ENCODE data around the gene CYP2U1.

Gene CYP2U1

DNA sequence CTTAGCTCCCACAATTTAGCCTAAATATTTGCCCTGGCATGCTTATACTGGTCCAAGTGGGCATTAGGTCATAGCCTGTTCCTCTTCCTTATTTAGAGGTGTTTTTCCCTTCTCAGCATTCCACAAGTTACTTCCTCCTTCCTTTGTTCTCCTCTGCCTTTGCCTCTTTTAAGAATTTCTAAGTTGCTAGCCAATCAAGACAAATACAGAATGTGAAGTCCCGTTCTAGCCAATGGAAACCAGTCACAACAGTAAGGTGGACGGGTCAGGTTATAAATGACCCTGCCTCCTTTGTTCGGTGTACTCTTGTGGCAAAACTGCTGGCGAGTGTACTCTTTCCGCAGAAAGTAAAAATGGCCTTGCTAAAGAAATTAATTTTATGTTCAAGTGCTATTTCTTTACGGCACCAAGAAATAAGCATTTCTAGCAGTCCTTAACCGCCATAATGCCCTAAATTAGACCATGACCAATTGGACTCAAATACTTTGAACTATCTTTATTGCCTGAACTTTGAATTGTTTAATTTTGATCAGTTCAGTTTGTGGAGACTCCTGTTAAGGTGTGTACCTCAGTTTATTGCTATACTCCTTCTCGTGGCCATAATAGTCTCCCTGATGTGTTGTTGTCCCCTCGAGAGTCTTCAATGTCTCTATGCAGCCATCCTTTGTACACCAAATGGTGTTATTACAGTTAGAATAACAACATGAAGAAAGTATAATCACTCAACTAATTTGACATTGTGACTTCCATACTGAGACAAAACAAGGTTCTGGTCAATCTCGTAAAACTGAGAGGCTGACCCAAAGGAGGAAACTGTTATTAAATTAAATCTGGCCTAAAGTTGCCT, 56.8 kb downstream of the CYP2U1 start:
- Histone ChIP-seq H3K79me2 (no peaks in the 10 kb centered on the region), H2AFZ (no peak overlapping the region), H3K27me3 (ENCODE audit: control insufficient read depth, insufficient read depth, low read length) (no peaks in the 10 kb centered on the region), H3K27ac (no peak overlapping the region), H3K4me2 (ENCODE audit: low read length) (no peak overlapping the region), H3K4me1 (no peaks in the 10 kb centered on the region), H3K36me3 (ENCODE audit: control insufficient read depth, insufficient read depth, low read length) (no peaks in the 10 kb centered on the region), H3K9ac (no peak overlapping the region), H3K9me3 (ENCODE audit: control insufficient read depth, low read length) (no peaks in the 10 kb centered on the region), H3K4me3 (ENCODE audit: low read depth, low read length) (no peak overlapping the region)
- TF ChIP-seq, protein P1, sequence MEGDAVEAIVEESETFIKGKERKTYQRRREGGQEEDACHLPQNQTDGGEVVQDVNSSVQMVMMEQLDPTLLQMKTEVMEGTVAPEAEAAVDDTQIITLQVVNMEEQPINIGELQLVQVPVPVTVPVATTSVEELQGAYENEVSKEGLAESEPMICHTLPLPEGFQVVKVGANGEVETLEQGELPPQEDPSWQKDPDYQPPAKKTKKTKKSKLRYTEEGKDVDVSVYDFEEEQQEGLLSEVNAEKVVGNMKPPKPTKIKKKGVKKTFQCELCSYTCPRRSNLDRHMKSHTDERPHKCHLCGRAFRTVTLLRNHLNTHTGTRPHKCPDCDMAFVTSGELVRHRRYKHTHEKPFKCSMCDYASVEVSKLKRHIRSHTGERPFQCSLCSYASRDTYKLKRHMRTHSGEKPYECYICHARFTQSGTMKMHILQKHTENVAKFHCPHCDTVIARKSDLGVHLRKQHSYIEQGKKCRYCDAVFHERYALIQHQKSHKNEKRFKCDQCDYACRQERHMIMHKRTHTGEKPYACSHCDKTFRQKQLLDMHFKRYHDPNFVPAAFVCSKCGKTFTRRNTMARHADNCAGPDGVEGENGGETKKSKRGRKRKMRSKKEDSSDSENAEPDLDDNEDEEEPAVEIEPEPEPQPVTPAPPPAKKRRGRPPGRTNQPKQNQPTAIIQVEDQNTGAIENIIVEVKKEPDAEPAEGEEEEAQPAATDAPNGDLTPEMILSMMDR (IDR thresholded peaks at IDR 0.05) = no peak

DNA sequence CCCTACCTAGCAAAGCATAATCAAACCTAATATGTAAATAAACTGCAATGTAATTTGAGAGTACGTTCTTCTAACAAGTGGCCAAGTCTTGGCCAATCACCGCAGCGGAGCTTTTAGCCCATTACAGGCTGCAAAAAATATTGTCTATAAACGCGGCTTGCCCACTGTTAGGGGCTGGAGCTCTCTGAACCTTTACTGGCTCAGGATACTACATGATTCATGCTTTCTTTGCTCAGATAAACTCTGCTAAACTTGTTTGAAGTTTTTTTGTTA, 57.4 kb downstream of the CYP2U1 start:
- TF ChIP-seq, protein P1 (IDR thresholded peaks at IDR 0.05) = no peak
- Histone ChIP-seq H3K4me1 (no peaks in the 10 kb centered on the region), H3K4me2 (ENCODE audit: low read length) (no peak overlapping the region), H3K79me2 (no peaks in the 10 kb centered on the region), H3K4me3 (ENCODE audit: low read depth, low read length) (peak overlapping the region; percentile 80), H3K27me3 (ENCODE audit: control insufficient read depth, insufficient read depth, low read length) (no peaks in the 10 kb centered on the region), H3K27ac (no peak overlapping the region), H3K36me3 (ENCODE audit: control insufficient read depth, insufficient read depth, low read length) (no peaks in the 10 kb centered on the region), H2AFZ (peak overlapping the region; percentile 78), H3K9ac (no peak overlapping the region), H3K9me3 (ENCODE audit: control insufficient read depth, low read length) (no peaks in the 10 kb centered on the region)

DNA sequence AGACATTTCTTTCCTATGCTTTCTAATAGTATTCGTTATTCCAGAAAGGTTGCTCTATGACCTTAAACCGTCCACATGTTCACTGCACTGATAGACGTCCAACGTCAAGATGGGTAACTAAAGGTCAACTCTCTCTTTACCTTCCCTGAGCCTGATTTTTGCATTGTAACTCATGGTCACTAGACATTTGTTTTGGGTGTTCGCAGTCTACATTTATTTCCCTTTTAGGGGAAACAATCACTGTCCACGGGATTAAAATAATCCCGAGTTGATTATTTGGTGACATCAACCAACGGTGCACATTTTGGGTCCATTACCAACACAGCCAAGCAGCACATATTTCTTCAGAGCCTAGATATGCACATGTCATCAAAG, 57.8 kb downstream of the CYP2U1 start:
- H3K4me1 ChIP-seq = no peaks in the 10 kb centered on the region

DNA sequence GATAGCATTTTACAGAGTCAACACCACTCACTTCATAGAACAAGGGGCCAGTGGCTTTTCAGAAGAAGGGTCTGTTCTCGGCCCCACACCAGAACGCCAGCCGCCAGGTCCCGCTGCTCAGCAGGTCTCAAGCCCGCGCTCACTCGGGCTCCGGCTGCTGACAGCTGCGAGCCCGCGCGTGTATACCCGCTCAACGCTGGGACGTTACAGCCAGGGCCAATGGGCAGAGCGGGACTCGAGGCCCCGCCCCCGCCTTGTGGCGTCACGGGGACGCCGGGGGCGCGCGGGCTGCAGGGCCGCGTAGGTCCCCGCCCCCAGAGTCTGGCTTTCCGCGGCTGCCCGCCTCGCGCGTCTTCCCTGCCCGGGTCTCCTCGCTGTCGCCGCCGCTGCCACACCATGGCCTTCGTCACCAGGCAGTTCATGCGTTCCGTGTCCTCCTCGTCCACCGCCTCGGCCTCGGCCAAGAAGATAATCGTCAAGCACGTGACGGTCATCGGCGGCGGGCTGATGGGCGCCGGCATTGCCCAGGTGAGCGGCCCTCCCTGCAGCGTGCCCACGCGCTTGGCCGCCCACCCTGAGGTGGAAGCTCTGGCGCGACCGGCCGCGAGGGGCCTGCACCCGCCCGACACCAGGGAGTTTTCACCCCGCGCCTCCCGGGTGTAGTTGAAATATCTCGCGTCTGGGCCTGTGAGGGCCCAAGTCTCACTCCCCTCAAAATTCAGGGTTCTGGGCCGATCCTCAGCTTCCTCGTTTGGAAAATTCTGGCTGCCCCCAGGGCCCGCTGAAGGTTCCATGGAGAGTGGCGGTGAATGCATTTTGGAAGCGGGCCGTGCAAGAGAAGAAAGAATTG, 58.4 kb downstream of the CYP2U1 start, which contains the start of gene HADH:
TSS of gene HADH (plus strand) at position 353 of the 850 bp plus-strand sequence. CDS start at position 397, 44 bp downstream.
- Histone ChIP-seq H3K4me1 (no peaks in the 10 kb centered on the region), H3K9me3 (ENCODE audit: control insufficient read depth, low read length) (no peaks in the 10 kb centered on the region), H3K27ac (peak within 1 kb of the TSS; percentile 63), H3K4me3 (ENCODE audit: low read depth, low read length) (peak within 1 kb of the TSS; percentile 80), H3K79me2 (no peaks in the 10 kb centered on the region), H3K4me2 (ENCODE audit: low read length) (peak within 1 kb of the TSS; percentile 92), H3K36me3 (ENCODE audit: control insufficient read depth, insufficient read depth, low read length) (no peaks in the 10 kb centered on the region), H2AFZ (peak within 1 kb of the TSS; percentile 79), H3K9ac (no peak within 1 kb of the TSS), H3K27me3 (ENCODE audit: control insufficient read depth, insufficient read depth, low read length) (no peaks in the 10 kb centered on the region)
- TF ChIP-seq, protein P1 (IDR thresholded peaks at IDR 0.05) = no peak

More for the DNA sequence above, 57.8 kb downstream of the CYP2U1 start:
- peak overlapping the region; percentile 80 for H3K4me3 ChIP-seq (ENCODE audit: low read depth, low read length)
- peak overlapping the region; percentile 78 for H2AFZ ChIP-seq
- no peaks in the 10 kb centered on the region for H3K27me3 ChIP-seq (ENCODE audit: control insufficient read depth, insufficient read depth, low read length)
- H3K4me2 ChIP-seq (ENCODE audit: low read length) = peak overlapping the region; percentile 92
- no peak overlapping the region for H3K27ac ChIP-seq
- no peak overlapping the region for H3K9ac ChIP-seq
- no peaks in the 10 kb centered on the region for H3K36me3 ChIP-seq (ENCODE audit: control insufficient read depth, insufficient read depth, low read length)
- H3K79me2 ChIP-seq = no peaks in the 10 kb centered on the region
- TF ChIP-seq, protein P1 (IDR thresholded peaks at IDR 0.05) = no peak
- no peaks in the 10 kb centered on the region for H3K9me3 ChIP-seq (ENCODE audit: control insufficient read depth, low read length)
